NCI-H82 treated with DMSO at 0.1 percent for 48 hours (cell line): ENCODE results near the gene HVCN1.
"Not testable (repeated sequence)": the region's sequence is repeated elsewhere in the genome, so short reads cannot be mapped to it uniquely, and the experiment has no call there.

ENCODE experiments used
- DNase-seq: peaks from one replicate; lab custom pipeline; 2025; ENCODE audit not compliant: unreplicated experiment; lab: John Stamatoyannopoulos, UW

HVCN1 gene

DNA sequence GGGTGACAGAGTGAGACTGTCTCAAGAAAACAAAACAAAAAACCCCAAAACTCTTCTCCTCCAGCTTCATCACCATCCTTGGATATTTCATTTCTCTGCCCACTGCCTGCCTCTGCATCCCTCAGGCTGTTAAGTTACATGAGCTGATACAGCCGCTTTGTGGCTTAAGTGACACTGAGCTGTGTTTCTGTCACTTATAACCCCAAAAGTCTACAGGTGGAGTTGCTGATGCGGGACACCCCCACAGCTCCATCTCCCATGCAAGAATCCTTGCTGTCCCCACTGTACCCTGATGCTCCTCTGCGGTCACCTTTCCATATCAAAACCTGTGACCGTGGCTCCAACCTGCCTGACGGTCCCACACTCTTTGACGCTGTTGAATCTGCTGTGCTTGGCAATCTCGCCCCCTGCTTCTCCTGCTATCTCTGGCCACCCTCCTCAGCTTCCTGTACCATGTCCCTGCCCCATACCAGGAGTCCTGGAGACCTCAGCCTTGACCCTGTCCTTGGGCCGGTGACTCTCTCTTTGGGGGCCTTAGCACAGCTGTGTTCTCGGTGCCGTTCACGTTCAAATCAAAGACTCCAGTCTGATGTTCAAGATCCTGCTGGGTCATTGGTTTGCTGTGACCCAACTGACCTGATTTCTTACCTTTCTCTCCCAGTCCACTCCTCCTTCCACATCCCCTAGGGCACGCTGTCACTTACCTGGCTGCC, 20.3 kb downstream of the HVCN1 start:
- no peak for DNase-seq

- DNase-seq = no peak
Observed at GRCh38 chr12:110667671-110668070, 21.2 kb downstream of the HVCN1 start.

GRCh38 chr12:110666892-110667291, 22.0 kb downstream of the HVCN1 start:
- no peak for DNase-seq

DNA sequence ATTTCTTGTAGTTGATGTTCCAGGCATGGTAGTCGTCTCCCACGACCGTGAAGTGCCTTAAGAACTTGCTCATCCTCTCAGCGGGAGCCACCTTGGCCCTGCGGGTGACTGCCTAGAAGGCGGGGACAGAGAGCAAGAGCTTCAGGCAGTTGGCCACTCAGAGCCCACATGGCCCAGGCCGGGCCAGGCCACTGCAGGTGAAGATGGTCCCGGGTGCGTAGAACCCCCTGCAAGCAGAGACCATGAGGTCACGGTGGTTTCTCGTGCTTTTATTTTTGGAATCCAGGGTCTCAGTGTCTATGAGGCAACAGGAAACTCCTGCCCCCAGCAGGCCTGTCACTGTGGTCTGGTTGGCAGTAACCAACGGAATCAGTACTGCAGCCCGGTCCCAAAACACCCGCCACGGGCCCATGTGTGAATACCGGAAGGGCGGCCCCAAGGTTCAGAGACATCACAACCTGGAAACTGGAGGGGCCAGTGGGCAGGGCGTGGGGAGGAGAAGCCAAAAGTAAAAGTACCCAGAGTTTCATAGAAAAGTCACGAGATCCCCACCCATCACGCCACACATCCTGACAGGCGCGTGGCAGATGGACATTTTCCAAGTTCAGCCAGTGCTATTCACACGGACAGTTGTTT, 27.5 kb downstream of the HVCN1 start:
- no peak for DNase-seq

DNA sequence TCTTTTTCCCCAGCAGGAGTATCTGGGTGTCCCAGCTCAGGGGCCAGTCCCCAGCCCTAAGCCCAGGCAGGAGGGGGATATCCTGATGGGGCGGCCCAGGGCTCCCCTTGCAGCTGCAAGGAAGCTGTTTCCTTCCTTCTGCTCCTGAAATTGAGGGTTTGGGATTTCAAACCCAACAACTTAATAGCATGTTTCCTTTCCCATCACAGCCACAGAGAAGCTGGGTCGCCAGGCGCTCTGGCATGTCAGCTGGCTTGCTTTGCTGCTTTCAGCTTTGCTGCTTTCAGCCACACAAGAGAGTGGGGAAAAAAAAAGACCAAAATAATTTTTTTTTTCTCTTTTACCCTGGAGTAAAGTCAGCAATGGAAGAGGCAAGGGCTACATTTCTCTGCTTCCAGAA, 30.0 kb downstream of the HVCN1 start:
- DNase-seq = no peak

GRCh38 chr12:110658242-110658641, 30.7 kb downstream of the HVCN1 start:
- no peak for DNase-seq

- DNase-seq = no peak
Observed at GRCh38 chr12:110657747-110658146, 31.2 kb downstream of the HVCN1 start.

- DNase-seq = no peak
Observed at GRCh38 chr12:110656071-110656655, 32.8 kb downstream of the HVCN1 start.

DNA sequence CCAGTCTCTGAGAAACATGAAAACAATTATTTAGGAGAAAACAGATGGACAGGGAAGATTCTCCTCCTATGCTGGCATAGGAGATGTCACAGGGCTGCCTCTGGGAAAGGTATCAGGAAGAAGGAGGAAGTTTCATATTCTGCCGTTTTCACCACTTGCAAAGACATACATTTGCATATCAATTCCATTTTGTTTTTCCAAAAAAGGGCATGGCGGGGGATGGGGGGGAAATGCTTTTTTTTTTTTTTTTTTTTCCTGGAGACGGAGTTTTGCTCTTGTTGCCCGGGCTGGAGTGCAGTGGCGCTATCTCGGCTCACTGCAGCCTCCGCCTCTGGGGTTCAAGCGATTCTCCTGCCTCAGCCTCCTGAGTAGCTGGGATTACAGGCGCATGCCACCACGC, 34.7 kb downstream of the HVCN1 start:
- not testable (repeated sequence) for DNase-seq

DNA sequence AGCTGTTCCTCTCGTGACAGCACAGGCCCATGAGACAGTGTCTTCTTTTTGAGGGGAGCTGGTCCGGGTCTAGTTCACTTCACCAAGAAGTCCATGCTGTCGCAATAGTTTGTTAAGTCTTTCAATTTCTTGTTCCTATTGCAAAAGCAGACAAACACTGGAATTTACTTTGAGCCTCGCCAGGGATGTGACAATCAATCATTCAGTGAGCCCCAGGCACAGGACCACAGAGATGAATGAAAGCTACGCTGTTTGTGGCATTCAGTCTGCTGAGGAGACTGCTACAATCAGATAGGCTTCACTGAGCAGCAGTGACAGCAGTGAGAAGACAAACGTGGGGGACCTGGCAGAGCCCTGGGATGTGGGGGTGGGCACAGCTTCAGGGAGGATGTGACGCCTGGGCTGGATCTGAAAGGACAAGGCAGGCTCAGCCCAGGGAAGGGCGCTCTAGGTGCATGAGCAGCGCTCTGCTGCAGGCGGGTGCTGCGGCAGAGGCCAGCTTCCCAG, 39.5 kb downstream of the HVCN1 start:
- DNase-seq = no peak

DNA sequence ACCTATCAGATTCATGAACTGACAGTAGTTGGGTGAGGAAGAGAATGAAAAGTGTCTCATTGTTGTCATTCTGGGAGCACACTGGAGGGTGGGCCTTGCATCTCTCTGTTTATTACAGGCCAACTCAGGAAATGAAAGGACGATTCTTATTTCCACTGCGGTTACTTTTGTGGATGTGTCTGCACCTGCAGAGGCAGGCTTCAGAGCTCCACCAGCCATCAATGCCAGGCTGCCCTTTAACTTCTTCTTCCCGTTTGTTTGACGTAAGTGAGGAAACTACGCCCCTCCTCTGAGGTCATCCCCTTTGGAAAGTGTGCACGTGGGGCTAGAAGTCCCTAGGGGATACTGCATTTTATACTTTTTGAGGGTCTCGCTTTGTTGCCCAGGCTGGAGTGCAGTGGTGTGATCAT, 41.3 kb downstream of the HVCN1 start:
- DNase-seq = no peak

- DNase-seq = no peak
Observed at GRCh38 chr12:110641521-110641920, 47.4 kb downstream of the HVCN1 start.

- DNase-seq = no peak
Observed at GRCh38 chr12:110640275-110641025, 48.5 kb downstream of the HVCN1 start.

- no peak for DNase-seq
Observed at GRCh38 chr12:110639336-110640141, 49.4 kb downstream of the HVCN1 start.

DNA sequence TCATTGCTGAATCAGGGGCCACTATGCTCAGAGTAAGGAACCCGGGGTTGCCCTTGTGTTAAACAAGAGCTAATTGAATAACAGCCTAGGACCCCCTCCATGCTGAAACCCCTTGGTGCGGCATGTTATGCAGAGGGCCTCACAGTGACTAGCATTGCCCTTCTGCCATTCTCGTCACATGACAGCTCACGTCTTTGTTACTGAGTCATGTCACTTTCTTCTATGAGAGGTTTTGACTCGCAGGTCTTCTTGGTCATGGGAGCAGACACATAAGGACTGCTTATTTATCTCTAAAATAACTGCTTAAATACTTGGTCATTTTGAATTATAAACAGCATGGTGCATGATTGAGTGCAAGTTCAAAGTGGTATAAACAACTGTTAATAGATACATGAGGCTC, 50.1 kb downstream of the HVCN1 start:
- DNase-seq = no peak

GRCh38 chr12:110637869-110638441, 51.0 kb downstream of the HVCN1 start:
- DNase-seq = no peak

DNA sequence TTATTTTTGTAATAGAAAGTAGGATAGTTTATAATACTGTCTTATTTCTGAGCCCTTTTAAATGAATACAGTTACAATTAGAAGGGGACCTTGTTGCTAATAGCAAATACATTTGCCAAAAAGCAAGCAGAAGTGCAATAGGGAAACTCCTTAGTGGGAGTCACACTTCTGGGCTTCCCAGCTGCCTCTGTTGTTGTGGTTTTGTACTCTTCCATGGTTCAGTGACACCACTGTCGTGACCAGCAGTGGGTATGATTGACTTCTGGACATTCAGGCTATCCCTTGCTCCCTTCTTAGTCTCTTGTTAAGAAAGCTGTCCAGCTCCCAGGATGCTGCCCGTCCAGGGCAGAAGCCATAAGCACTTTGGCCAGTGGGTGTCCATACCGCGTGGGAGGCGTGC, 52.4 kb downstream of the HVCN1 start:
- DNase-seq = no peak

DNA sequence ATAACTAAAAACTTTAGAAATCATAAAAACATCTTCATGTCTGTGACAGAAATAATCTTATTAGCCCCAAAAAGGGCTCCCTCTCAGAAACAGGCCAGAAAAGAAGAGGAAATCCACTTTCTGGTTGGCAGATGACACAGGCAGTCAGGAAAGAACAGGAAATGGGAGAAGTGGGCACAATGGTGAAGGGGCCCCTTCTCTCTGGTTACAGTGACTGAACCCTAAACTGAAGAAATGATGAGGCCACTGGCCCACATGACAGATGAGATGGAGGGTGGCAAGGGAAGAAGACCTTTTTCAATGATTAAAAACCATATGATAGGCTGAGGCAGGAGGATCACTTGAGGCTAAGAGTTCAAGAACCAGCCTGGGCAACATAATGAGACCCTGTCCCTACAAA, 53.9 kb downstream of the HVCN1 start:
- DNase-seq = no peak

DNA sequence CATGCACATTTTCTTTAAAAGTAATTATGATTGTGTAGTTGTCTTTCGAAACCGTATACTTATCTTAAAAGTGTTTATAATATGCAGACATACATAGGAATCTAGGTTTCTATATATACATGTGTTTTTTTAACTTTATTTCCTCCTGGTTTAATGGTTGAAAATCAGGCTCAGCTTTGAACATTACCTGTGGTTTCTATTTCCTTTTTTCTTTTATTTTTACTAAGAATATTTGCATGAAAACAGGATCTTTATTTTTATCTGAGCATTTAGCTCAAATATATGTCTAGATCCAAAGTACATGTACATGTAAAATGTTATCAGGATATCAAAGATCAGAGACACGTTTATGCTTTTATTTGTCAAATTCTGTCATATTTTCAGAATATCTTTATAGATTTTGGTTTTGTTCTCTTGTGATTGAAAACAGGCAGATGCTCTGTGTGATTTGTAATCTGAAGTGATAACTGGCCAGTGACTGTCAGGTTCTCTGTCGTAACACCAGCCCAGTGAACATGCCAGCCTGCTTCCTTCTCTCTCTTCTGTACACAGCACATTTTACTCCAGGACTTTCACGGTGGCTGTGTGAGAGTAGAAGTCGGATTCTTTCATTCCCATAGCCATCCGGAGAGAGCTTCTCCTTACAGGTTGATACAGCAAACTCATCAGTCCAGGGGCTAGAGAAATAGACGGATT, 61.3 kb downstream of the HVCN1 start:
- DNase-seq = no peak

GRCh38 chr12:110622582-110622981, 66.3 kb downstream of the HVCN1 start:
- DNase-seq = no peak
